HEK293T (cell line): ENCODE data around the gene PTP4A2.

Source experiments
- CTCF ChIA-PET: fragments of 350-600 bp; formaldehyde crosslinking; extraction: SDS; loops from one replicate; lab custom pipeline; 2021; ENCODE audit warnings: antibody characterized with exemption, inconsistent platforms; lab: Yijun Ruan, JAX
- POLR2A ChIA-PET: fragments of 350-600 bp; formaldehyde crosslinking; extraction: SDS; loops from one replicate; lab custom pipeline; 2020; ENCODE audit warnings: antibody characterized with exemption, inconsistent platforms; lab: Yijun Ruan, JAX
- DNase-seq: peaks from one replicate; pipeline ENCODE4 v3.0.0; 2012; ENCODE audit warnings: mixed read lengths; ENCODE audit errors: extremely low spot score
- ARNT ChIP-seq: fragments of 450-650 bp; IDR thresholded peaks from 2 replicates; pipeline ENCODE4 v1.6.1; 2017; ENCODE audit warnings: mild to moderate bottlenecking
- BHLHE40 ChIP-seq: fragments of 450-650 bp; IDR thresholded peaks from 2 replicates; pipeline ENCODE4 v1.6.1; 2016; ENCODE audit warnings: mild to moderate bottlenecking, moderate library complexity, borderline replicate concordance
- CTBP1 ChIP-seq: fragments of 450-650 bp; IDR thresholded peaks from 2 replicates; pipeline ENCODE4 v1.6.1; 2016; ENCODE audit warnings: borderline replicate concordance
- ELF4 ChIP-seq: fragments of 450-650 bp; IDR thresholded peaks from 2 replicates; pipeline ENCODE4 v1.6.1; 2017; ENCODE audit warnings: antibody characterized with exemption
- FOXA1 ChIP-seq: fragments of 450-650 bp; IDR thresholded peaks from 2 replicates; pipeline ENCODE4 v1.6.1; 2016; ENCODE audit warnings: mild to moderate bottlenecking
- FOXK2 ChIP-seq: fragments of 450-650 bp; IDR thresholded peaks from 2 replicates; pipeline ENCODE4 v1.6.1; 2016; ENCODE audit warnings: mild to moderate bottlenecking
- FOXM1 ChIP-seq: fragments of 450-650 bp; IDR thresholded peaks from 2 replicates; pipeline ENCODE4 v1.6.1; 2017; ENCODE audit warnings: mild to moderate bottlenecking, borderline replicate concordance
- HDGF ChIP-seq: fragments of 450-650 bp; IDR thresholded peaks from 2 replicates; pipeline ENCODE4 v1.6.1; 2017; ENCODE audit warnings: antibody characterized with exemption, borderline replicate concordance
- L3MBTL2 ChIP-seq: fragments of 450-650 bp; conservative IDR thresholded peaks from 2 replicates; pipeline ENCODE4 v1.6.1; 2016; ENCODE audit warnings: mild to moderate bottlenecking
- LEF1 ChIP-seq: fragments of 450-650 bp; IDR thresholded peaks from 2 replicates; pipeline ENCODE4 v1.6.1; 2017; ENCODE audit warnings: mild to moderate bottlenecking, borderline replicate concordance
- NFRKB ChIP-seq: fragments of 450-650 bp; IDR thresholded peaks from 2 replicates; pipeline ENCODE4 v1.6.1; 2016; ENCODE audit warnings: mild to moderate bottlenecking, moderate library complexity
- PKNOX1 ChIP-seq: fragments of 450-650 bp; IDR thresholded peaks from 2 replicates; pipeline ENCODE4 v1.6.1; 2016
- SP1 ChIP-seq: fragments of 450-650 bp; IDR thresholded peaks from 2 replicates; pipeline ENCODE4 v1.6.1; 2017
- SUZ12 ChIP-seq: fragments of 450-650 bp; IDR thresholded peaks from 2 replicates; pipeline ENCODE4 v1.6.1; 2016; ENCODE audit warnings: mild to moderate bottlenecking
- TARDBP ChIP-seq: fragments of 450-650 bp; IDR thresholded peaks from 2 replicates; pipeline ENCODE4 v1.6.1; 2016
- ZNF384 ChIP-seq: fragments of 450-650 bp; IDR thresholded peaks from 2 replicates; pipeline ENCODE4 v1.6.1; 2016

PTP4A2 gene

GRCh38 chr1:31879981-31880608 lies 58.1 kb downstream of the PTP4A2 start:
- POLR2A ChIA-PET = no interaction called here
- CTCF ChIA-PET = interaction anchor here (1.0 to 1.1 kb wide), 2 partner anchors 8 to 19 kb away, joined by 3 to 4 read pairs; no protein-coding TSS in a partner anchor

GRCh38 chr1:31878058-31878457 lies 60.1 kb downstream of the PTP4A2 start:
- ChIA-PET POLR2A (interaction anchor here (0.6 kb wide), 1 partner anchor 135 kb away, joined by 3 read pairs; the partner anchor contains the start of gene KHDRBS1), CTCF (interaction anchor here (0.9 to 1.1 kb wide), 2 partner anchors 86 to 115 kb away, joined by 3 to 8 read pairs; no protein-coding TSS in a partner anchor)
- no peak for DNase-seq
- TF ChIP-seq CTBP1 (no peak), BHLHE40 (no peak), FOXK2 (no peak), HDGF (no peak), ARNT (no peak), SP1 (no peak), FOXA1 (no peak), SUZ12 (no peak), FOXM1 (no peak), ZNF384 (no peak), L3MBTL2 (no peak)

More at GRCh38 chr1:31879981-31880608, 58.1 kb downstream of the PTP4A2 start:
- no peak for TF ChIP-seq SP1
- no peak for TF ChIP-seq HDGF
- TF ChIP-seq FOXK2 = no peak
- no peak for TF ChIP-seq SUZ12
- TF ChIP-seq NFRKB = no peak
- no peak for TF ChIP-seq TARDBP
- TF ChIP-seq PKNOX1 = no peak
- TF ChIP-seq ELF4 = no peak
- TF ChIP-seq ZNF384 = no peak
- no peak for TF ChIP-seq ARNT
- no peak for TF ChIP-seq CTBP1
- no peak for DNase-seq

- no peak for TF ChIP-seq LEF1
- no peak for TF ChIP-seq CTBP1
- no peak for TF ChIP-seq FOXA1
- no peak for TF ChIP-seq ZNF384
- TF ChIP-seq FOXK2 = no peak
- TF ChIP-seq NFRKB = no peak
- no peak for TF ChIP-seq SP1
- TF ChIP-seq TARDBP = no peak
- TF ChIP-seq L3MBTL2 = no peak
- no peak for TF ChIP-seq HDGF
- no peak for TF ChIP-seq SUZ12
- no peak for TF ChIP-seq ELF4
- TF ChIP-seq FOXM1 = no peak
- DNase-seq = no peak
- POLR2A ChIA-PET = no interaction called here
- CTCF ChIA-PET = no interaction called here
Observed at GRCh38 chr1:31877544-31877943, 60.6 kb downstream of the PTP4A2 start.

GRCh38 chr1:31875636-31876236 lies 62.4 kb downstream of the PTP4A2 start:
- ChIA-PET POLR2A (no interaction called here), CTCF (no interaction called here)
- DNase-seq = no peak
- no peak for TF ChIP-seq HDGF
- no peak for TF ChIP-seq L3MBTL2
- no peak for TF ChIP-seq PKNOX1
- TF ChIP-seq FOXK2 = no peak
- TF ChIP-seq SUZ12 = no peak
- TF ChIP-seq CTBP1 = no peak
- no peak for TF ChIP-seq NFRKB
- no peak for TF ChIP-seq FOXM1
- no peak for TF ChIP-seq ELF4
- no peak for TF ChIP-seq LEF1
- TF ChIP-seq BHLHE40 = no peak
- no peak for TF ChIP-seq ARNT
- no peak for TF ChIP-seq SP1
- no peak for TF ChIP-seq ZNF384
- no peak for TF ChIP-seq FOXA1
- no peak for TF ChIP-seq TARDBP

GRCh38 chr1:31874942-31875341 lies 63.2 kb downstream of the PTP4A2 start:
- POLR2A ChIA-PET = no interaction called here
- CTCF ChIA-PET = no interaction called here
- TF ChIP-seq FOXM1 (no peak), HDGF (no peak), PKNOX1 (no peak)
- no peak for DNase-seq
